BE2C (cell line): Measurements from ENCODE around the gene CEP85.

Source experiments
- DNase-seq: peaks from one replicate; pipeline ENCODE4 v3.0.0-alpha.2; 2020
- H3K27me3 ChIP-seq: fragments of 250-450 bp; sonication (Bioruptor Pico); 2 replicates; pipeline ENCODE4 v1.5.1; 2020; ENCODE audit warnings: mild to moderate bottlenecking
- H3K36me3 ChIP-seq: fragments of 250-450 bp; sonication (Bioruptor Pico); 2 replicates; pipeline ENCODE4 v1.5.1; 2020; ENCODE audit warnings: mild to moderate bottlenecking
- H3K4me1 ChIP-seq: fragments of 250-450 bp; sonication (Bioruptor Pico); 2 replicates; pipeline ENCODE4 v1.5.1; 2020
- H3K4me3 ChIP-seq: 2 replicates; pipeline ENCODE4 v1.5.1; 2011; ENCODE audit warnings: low read depth, low read length
- H3K9me3 ChIP-seq: fragments of 250-450 bp; sonication (Bioruptor Pico); 2 replicates; pipeline ENCODE4 v1.5.1; 2020
- CTCF ChIP-seq: IDR thresholded peaks from 2 replicates; pipeline ENCODE4 v1.5.1; 2012; ENCODE audit warnings: mild to moderate bottlenecking, low read depth, low read length

Gene CEP85

GRCh38 chr1:26190373-26190987 lies 43.5 kb upstream of the CEP85 start, which contains the start of gene CATSPER4:
Gene CATSPER4 (plus strand): TSS chr1:26190602. CDS start chr1:26190628, 26 bp downstream.
- no peak within 1 kb of the TSS for H3K4me3 ChIP-seq
- DNase-seq, result peak; percentile 28
- no peaks in the 10 kb centered on the region for H3K27me3 ChIP-seq
- no peaks in the 10 kb centered on the region for H3K36me3 ChIP-seq
- no peaks in the 10 kb centered on the region for H3K9me3 ChIP-seq
- H3K4me1 ChIP-seq, result no peaks in the 10 kb centered on the region
- peak; percentile 44 for TF ChIP-seq CTCF

DNA sequence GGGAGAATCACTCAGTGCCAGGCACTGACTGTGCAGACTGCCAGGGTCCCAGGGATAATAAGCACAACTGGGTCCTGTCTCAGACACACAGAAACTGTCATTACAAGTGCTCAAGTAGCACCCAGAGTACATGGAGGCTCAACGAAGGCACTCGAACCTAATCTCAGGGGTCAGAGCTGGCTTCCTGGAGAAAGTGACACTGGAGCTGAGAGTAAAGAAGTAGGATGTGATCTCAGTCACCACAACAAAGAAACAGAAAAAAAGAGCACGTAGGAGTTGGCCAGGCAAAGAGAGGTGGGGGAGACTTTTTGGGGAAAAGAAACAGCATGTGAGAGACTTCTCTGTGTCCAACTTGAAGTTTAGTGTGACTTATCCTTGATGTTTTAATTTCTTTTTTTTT lies 42.3 kb upstream of the CEP85 start:
- no peaks in the 10 kb centered on the region for H3K27me3 ChIP-seq
- no peaks in the 10 kb centered on the region for H3K36me3 ChIP-seq
- TF ChIP-seq CTCF, result no peak
- H3K4me3 ChIP-seq, result no peak overlapping the region
- no peaks in the 10 kb centered on the region for H3K4me1 ChIP-seq
- no peaks in the 10 kb centered on the region for H3K9me3 ChIP-seq
- no peak for DNase-seq

- Histone ChIP-seq H3K27me3 (no peaks in the 10 kb centered on the region), H3K36me3 (no peaks in the 10 kb centered on the region), H3K4me1 (no peaks in the 10 kb centered on the region), H3K9me3 (no peaks in the 10 kb centered on the region), H3K4me3 (no peak overlapping the region)
- no peak for TF ChIP-seq CTCF
- no peak for DNase-seq
These were observed 38.2 kb upstream of the CEP85 start for GRCh38 chr1:26195805-26196204.

DNA sequence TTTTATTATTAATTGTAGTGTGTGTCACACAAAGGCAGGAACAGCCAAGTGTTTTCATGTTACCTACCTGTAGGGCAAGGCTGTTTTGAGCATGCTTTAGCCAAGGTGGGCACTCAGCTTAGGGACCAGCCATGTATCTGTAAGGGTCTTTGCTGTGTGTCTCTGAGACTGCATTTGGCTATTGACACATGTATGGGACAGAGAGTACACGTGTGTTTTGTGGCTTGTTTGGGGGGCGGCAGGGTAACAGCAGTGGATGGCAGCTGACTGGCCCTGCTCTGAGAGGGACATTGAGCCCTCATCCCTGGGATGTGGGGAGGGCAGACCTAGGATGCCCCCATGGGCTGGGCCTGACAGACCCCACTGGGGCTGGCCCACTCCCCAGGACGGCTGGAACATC lies 36.7 kb upstream of the CEP85 start:
- H3K27me3 ChIP-seq, result no peaks in the 10 kb centered on the region
- no peaks in the 10 kb centered on the region for H3K36me3 ChIP-seq
- H3K4me1 ChIP-seq, result no peaks in the 10 kb centered on the region
- no peaks in the 10 kb centered on the region for H3K9me3 ChIP-seq
- no peak for TF ChIP-seq CTCF
- H3K4me3 ChIP-seq, result no peak overlapping the region
- no peak for DNase-seq

GRCh38 chr1:26197813-26198212 lies 36.2 kb upstream of the CEP85 start:
- H3K9me3 ChIP-seq, result no peaks in the 10 kb centered on the region
- no peaks in the 10 kb centered on the region for H3K4me1 ChIP-seq
- no peaks in the 10 kb centered on the region for H3K27me3 ChIP-seq
- no peak for DNase-seq
- no peak for TF ChIP-seq CTCF
- H3K36me3 ChIP-seq, result no peaks in the 10 kb centered on the region
- no peak overlapping the region for H3K4me3 ChIP-seq

DNA sequence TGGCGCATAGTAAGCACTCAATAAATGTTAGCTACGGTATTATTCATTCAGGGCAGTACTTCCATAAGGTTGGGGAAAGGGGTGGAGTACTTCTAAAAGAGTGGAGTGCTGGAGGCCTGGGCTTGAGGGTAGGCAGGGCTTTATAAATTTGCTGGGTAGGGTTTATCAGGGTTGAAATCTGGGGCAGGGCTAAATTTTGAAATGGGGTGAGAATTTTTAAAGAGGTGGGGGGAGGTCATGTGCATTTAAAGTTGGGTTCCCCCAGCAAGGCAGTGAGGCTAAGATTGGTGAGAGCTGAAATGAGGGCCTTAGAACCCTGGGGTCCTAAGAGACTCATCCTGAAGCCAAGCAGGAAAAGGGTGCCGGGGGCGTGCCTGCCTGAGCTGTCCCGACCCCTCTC lies 33.6 kb upstream of the CEP85 start:
- H3K9me3 ChIP-seq, result no peaks in the 10 kb centered on the region
- no peaks in the 10 kb centered on the region; the same call in 1 of the 2 replicates for H3K4me1 ChIP-seq
- H3K36me3 ChIP-seq, result no peaks in the 10 kb centered on the region
- no peak overlapping the region for H3K4me3 ChIP-seq
- no peak for DNase-seq
- H3K27me3 ChIP-seq, result no peaks in the 10 kb centered on the region
- TF ChIP-seq CTCF, result no peak
